ENCODE results near the gene SRSF10. TPM values are rescaled to one million over a fixed set of nuclear protein-coding genes. Genes with fewer than 3 reads are reported as not detected.

The SRSF10 gene
- total and polyA plus RNA-seq, 9 of the 15 experiments (the other 6 are each of a cell fraction or from before 2014, with no cell fraction given) = 154 to 264 (median 205) TPM

- TF ChIP-seq MAFK (IDR thresholded peaks at IDR 0.05; ENCODE audit: low read length) (no peak), IRF9 (tag; IDR thresholded peaks at IDR 0.05) (no peak), PCBP1 (IDR thresholded peaks at IDR 0.05; ENCODE audit: low read depth, low read length, poor library complexity, severe bottlenecking) (peak; percentile 78), ZNF174 (CRISPR knock-in tag; IDR thresholded peaks at IDR 0.05) (no peak), USF2 (CRISPR knock-in tag; IDR thresholded peaks at IDR 0.05) (no peak), ZBTB34 (CRISPR knock-in tag; IDR thresholded peaks at IDR 0.05) (no peak), ZNF609 (CRISPR knock-in tag; IDR thresholded peaks at IDR 0.05; ENCODE audit: borderline replicate concordance) (peak; percentile 53; the same call in 1 of the 2 replicates), ZNF165 (CRISPR knock-in tag; IDR thresholded peaks at IDR 0.05; ENCODE audit: borderline replicate concordance) (0 out of 2 replicates have a peak, but pooled peaks have one; percentile 50), CBX1 (IDR thresholded peaks at IDR 0.05; ENCODE audit: low read depth) (peak; percentile 82; the same call in 1 of the 2 replicates), ZBTB43 (CRISPR knock-in tag; IDR thresholded peaks at IDR 0.05) (no peak), ESRRB (CRISPR knock-in tag; IDR thresholded peaks at IDR 0.05; ENCODE audit: borderline replicate concordance) (no peak), CCNT2 (IDR thresholded peaks at IDR 0.05; ENCODE audit: borderline replicate concordance, extremely low read depth, insufficient read length, low read depth, low read length) (peak; percentile 79), ARNT (IDR thresholded peaks at IDR 0.05) (peak in 1 of 2 experiments; percentile 35; a peak in 1 of 4 replicates), ZNF551 (CRISPR knock-in tag; IDR thresholded peaks at IDR 0.05) (no peak), HMG20B (CRISPR knock-in tag; IDR thresholded peaks at IDR 0.05) (no peak; the same call in 1 of the 2 replicates), XRCC3 (IDR thresholded peaks at IDR 0.05) (no peak)
Observed at GRCh38 chr1:23959461-23960290, 20.5 kb downstream of the SRSF10 start, which contains the start of gene PNRC2 (continued).

Measured in K562 (cell line).